ENCODE measurements around the gene OLIG3.

The OLIG3 gene

GRCh38 chr6:137512757-137513605, 18.8 kb upstream of the OLIG3 start:
- no peak for DNase-seq (ENCODE audit: low spot score)
- ATAC-seq (ENCODE audit: low read depth) = no peak
- Histone ChIP-seq H3K4me1 (ENCODE audit: insufficient read depth, poor library complexity, severe bottlenecking) (no peaks in the 10 kb centered on the region), H3K27ac (ENCODE audit: poor library complexity, severe bottlenecking) (no peak overlapping the region), H3K9me3 (ENCODE audit: severe bottlenecking) (no peaks in the 10 kb centered on the region), H3K27me3 (ENCODE audit: insufficient read depth, poor library complexity, severe bottlenecking) (peaks cover 76% of the 10 kb centered on the region), H3K36me3 (ENCODE audit: low read depth) (no peaks in the 10 kb centered on the region), H3K4me3 (ENCODE audit: severe bottlenecking) (no peak overlapping the region)
- TF ChIP-seq CTCF (IDR thresholded peaks at IDR 0.05; ENCODE audit: poor library complexity, severe bottlenecking) = no peak

- H3K4me1 ChIP-seq (ENCODE audit: insufficient read depth, poor library complexity, severe bottlenecking) = no peaks in the 10 kb centered on the region
- ATAC-seq (ENCODE audit: low read depth) = no peak
- H3K27me3 ChIP-seq (ENCODE audit: insufficient read depth, poor library complexity, severe bottlenecking) = peaks cover 60% of the 10 kb centered on the region
- no peak overlapping the region for H3K27ac ChIP-seq (ENCODE audit: poor library complexity, severe bottlenecking)
- no peaks in the 10 kb centered on the region for H3K9me3 ChIP-seq (ENCODE audit: severe bottlenecking)
- H3K4me3 ChIP-seq (ENCODE audit: severe bottlenecking) = no peak overlapping the region
- H3K36me3 ChIP-seq (ENCODE audit: low read depth) = no peaks in the 10 kb centered on the region
- no peak for TF ChIP-seq CTCF (IDR thresholded peaks at IDR 0.05; ENCODE audit: poor library complexity, severe bottlenecking)
- DNase-seq (ENCODE audit: low spot score) = no peak
Observed at GRCh38 chr6:137510923-137511322, 16.7 kb upstream of the OLIG3 start.

GRCh38 chr6:137498481-137499190, 4.4 kb upstream of the OLIG3 start:
- DNase-seq (ENCODE audit: low spot score) (no peak), ATAC-seq (ENCODE audit: low read depth) (no peak)
- Histone ChIP-seq H3K4me1 (ENCODE audit: insufficient read depth, poor library complexity, severe bottlenecking) (no peaks in the 10 kb centered on the region), H3K4me3 (ENCODE audit: severe bottlenecking) (no peak overlapping the region), H3K9me3 (ENCODE audit: severe bottlenecking) (no peaks in the 10 kb centered on the region), H3K27me3 (ENCODE audit: insufficient read depth, poor library complexity, severe bottlenecking) (peaks cover 94% of the 10 kb centered on the region), H3K36me3 (ENCODE audit: low read depth) (no peaks in the 10 kb centered on the region), H3K27ac (ENCODE audit: poor library complexity, severe bottlenecking) (no peak overlapping the region)
- TF ChIP-seq CTCF (IDR thresholded peaks at IDR 0.05; ENCODE audit: poor library complexity, severe bottlenecking) = no peak

- no peak for DNase-seq (ENCODE audit: low spot score)
- H3K9me3 ChIP-seq (ENCODE audit: severe bottlenecking) = no peaks in the 10 kb centered on the region
Observed at GRCh38 chr6:137497721-137498463, 3.7 kb upstream of the OLIG3 start.

More at GRCh38 chr6:137497721-137498463, 3.7 kb upstream of the OLIG3 start:
- peak; percentile 55; the same call in 2 of the 3 replicates for ATAC-seq (ENCODE audit: low read depth)
- Histone ChIP-seq H3K27ac (ENCODE audit: poor library complexity, severe bottlenecking) (no peak overlapping the region), H3K4me1 (ENCODE audit: insufficient read depth, poor library complexity, severe bottlenecking) (no peaks in the 10 kb centered on the region), H3K4me3 (ENCODE audit: severe bottlenecking) (no peak overlapping the region), H3K36me3 (ENCODE audit: low read depth) (no peaks in the 10 kb centered on the region), H3K27me3 (ENCODE audit: insufficient read depth, poor library complexity, severe bottlenecking) (peaks cover 97% of the 10 kb centered on the region)
- no peak for TF ChIP-seq CTCF (IDR thresholded peaks at IDR 0.05; ENCODE audit: poor library complexity, severe bottlenecking)
